HG02571 (cell line): ENCODE data around the gene RBMX.

Experiments used
- ATAC-seq: cut with Tn5 transposase; IDR thresholded peaks from one replicate; pipeline ENCODE4 v1.9.1; 2021; ENCODE audit warnings: mild to moderate bottlenecking, moderate library complexity; ENCODE audit not compliant: unreplicated experiment

The RBMX gene

DNA sequence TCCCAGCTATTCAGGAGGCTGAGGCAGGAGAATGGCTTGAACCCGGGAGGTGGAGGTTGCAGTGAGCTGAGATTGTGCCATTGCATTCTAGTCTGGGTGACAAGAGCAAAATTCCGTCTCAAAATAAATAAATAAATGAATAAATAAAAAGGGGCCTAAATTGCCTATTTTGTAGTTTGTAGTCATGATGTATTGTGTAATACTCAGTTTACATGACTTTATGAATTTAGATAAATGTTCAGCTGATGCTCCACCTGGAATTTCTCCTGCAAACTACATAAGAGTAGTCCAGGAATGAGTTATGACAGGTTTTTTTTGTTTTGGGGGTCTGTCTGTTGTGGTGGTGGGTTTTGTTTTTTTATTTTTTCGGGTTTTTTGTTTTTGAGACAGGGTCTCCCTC, 31.1 kb downstream of the RBMX start:
- no peak for ATAC-seq

DNA sequence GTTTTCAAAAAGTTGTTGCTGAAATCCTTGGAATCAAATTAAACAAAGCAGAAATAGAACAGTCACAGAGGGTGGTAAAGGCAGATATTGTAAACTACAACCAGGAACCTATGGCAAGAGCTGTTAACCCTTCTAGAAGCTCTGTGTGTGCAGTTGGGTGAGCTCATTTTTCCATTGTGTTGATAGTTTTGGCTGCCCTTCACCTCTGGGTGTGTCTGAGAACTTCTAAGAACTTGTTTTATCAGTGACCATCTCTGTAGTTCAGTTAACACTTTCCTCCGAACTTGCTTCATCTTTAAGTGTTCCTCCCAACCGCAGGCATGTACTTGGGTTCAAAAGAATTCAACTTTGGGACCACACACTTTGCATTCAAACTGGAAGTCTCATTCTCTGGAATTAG, 32.7 kb downstream of the RBMX start:
- no peak for ATAC-seq

DNA sequence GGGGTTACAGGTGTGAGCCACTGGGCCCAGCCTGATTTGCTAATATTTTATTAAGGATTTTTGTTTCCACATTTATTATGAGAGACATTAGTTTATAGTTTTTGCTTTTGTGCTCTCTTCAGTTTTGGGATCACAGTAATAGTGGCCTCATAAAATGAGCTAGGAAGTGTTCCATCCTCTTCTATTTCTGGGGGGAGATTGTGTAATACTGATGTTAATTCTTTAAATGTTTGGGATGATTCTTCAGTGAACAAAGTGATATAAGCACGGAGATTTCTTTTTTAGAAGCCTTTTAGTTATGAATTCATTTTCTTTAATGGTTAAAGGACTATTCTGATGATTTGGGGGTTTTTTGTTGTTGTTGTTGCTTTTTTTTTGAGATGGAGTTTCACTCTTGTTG, 41.3 kb downstream of the RBMX start:
- ATAC-seq = no peak

DNA sequence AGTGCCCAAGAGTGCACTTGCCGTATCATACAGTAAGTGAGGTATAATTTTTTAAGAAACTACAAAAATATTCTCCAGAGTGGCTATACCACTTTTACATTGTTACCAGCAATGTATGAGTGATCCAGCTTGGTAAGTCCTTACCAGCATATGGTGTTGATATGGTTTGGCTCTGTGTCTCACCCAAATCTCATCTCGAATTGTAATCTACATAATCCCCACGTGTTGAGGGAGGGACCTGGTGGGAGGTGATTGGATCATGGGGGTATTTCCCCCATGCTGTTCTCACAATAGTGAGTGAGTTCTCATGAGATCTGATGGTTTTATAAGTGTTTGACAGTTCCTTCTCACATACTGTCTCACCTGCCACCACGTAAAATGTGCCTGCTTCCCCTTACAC, 44.8 kb downstream of the RBMX start:
- no peak for ATAC-seq

DNA sequence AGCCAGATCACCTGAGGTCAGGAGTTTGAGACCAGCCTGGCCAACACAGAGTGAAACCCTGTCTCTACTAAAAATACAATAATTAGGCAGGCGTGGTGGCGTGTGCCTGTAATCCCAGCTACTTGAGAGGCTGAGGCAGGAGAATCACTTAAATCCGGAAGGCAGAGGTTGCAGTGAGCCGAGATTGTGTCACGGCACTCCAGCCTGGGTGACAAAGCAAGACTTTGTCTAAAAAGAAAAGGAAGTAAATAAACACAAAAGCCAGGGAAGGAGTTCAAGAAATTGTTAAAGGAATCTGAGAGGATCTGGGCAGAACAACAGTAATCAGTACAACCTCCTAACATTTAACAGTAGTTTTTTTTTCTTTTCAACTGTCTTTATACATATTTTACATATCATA, 51.1 kb downstream of the RBMX start:
- ATAC-seq = no peak

DNA sequence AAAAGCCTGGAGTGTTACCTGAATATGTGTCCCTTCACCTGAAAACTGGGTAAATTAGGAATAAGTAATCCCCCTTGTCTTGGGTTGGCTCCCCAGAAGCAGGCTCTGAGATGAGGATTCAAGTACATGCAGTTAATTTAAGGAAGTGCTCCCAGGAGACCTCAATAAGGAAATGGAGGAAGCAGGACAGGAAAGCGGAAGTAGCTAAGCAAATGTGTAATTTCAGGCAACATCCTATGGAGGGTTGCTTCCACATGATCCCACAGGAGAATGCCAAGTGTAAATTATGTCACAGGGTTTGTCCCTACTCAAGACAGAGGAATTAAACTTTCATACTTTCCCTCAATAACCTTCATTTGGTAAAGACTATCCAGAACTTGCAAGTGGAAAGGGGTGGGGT, 51.7 kb downstream of the RBMX start:
- ATAC-seq = no peak

DNA sequence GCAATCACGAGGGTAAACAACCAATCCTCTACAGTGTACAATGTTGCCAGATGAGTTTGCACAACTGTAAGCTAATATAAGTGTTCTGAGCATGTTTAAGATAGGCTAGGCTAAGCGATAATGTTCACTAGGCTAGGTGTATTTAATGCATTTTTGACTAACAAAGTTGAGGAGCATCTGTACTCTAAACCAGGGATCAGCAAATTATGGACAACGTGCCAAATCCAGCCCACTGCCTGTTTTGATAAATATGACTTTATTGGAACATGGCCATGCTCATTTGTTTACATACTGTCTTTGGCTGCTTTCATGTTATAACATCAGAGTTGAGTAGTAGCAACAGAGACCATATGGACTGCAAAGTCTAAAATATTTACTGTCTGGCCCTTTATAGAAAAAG, 53.5 kb downstream of the RBMX start:
- no peak for ATAC-seq

DNA sequence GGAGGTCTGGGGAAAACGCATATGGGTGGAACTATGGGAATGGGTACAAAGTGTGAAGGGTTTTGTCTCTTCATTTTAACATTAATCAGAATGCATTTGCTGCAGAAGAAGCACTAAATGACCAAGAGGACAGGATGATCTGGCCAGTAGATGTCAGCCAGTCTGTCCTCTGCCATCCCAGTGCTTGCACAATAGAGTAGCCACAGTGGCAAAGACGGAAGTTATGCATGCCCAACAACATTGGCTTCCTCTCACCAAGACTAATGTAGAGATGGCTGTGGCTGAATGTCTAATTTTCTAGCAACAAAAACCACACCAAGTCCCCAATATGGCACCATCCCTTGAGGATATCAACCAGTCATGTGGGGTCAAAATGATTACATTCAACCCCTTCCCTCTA, 54.8 kb downstream of the RBMX start:
- ATAC-seq = no peak
